Cardiac septum (tissue), 1 donor: Measurements from ENCODE around the gene PRDM15. TPM values are rescaled to one million over a fixed set of nuclear protein-coding genes. Genes with fewer than 3 reads are reported as not detected.

ENCODE experiments used
- DNase-seq: peaks from one replicate; pipeline ENCODE4 v3.0.0-alpha.2; 2020; ENCODE audit warnings: low spot score
- intact Hi-C: fragments of 100-400 bp; cut with DNase I; formaldehyde crosslinking; loops from one replicate; pipeline ENCODE4 v1.14.0; 2022
- total RNA-seq: library from RNA; stranded (reverse); fragmentation: NEBNext Ultra II Directional; extraction: Animal tissue kit (Norgen Biotek cat#: 25700); gene quantifications from one replicate; pipeline ENCODE4 v1.2.1, GENCODE V29; 2021
- donor health status: DM: no; HTN: no; CAD: no.

PRDM15 gene
- total RNA-seq, 1 donor from 2014 or later = 3.5 TPM

DNA sequence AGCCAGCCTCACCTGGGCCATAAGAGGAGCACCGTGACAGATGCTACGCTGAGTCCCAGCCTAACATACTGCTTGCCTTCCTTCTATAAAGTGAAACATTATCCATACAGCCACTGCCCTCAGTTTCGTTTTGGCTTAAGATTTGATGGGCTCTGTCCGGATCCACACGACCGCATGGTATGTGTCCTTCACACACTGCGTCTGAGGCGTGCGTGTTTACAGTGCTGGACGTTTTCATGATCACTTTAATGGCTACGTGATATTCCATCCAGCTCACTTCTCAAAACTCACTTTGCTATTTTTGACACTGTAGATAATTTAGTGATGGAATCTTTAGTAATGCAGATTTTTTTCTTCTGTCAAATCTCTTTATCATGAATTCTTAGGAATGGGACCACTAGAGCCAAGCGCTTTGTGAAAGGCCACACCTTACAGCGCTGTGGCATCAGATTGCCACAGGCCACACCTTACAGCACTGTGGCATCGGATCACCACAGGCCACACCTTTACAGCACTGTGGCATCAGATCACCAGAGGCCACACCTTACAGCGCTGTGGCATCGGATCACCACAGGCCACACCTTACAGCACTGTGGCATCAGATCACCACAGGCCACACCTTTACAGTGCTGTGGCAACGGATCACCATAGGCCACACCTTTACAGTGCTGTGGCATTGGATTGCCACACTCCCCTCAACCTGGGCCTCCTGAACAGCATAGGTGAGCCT lies 47.1 kb downstream of the PRDM15 start:
- peak; percentile 14 for DNase-seq
- intact Hi-C loops = no loop called here

DNA sequence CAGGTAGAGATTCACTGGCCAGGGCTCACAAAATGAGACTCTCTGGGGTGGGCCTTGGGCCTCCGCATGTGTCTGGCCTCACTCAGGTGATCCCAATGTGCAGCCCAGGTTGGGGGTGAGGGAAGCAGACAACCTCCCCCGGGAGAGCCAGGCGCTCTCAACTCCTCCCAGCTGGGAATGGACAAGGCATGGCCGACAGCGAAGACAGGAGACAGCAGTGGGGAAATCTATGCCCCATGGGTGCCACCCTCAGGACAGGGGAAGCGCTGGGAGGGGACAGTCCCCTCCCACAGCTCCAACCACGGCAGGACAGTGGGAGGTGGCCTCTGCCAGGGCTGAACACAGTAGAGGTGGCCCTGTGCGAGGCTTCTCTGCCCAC lies 47.7 kb downstream of the PRDM15 start:
- peak; percentile 66 for DNase-seq
- intact Hi-C loops = no loop called here

DNA sequence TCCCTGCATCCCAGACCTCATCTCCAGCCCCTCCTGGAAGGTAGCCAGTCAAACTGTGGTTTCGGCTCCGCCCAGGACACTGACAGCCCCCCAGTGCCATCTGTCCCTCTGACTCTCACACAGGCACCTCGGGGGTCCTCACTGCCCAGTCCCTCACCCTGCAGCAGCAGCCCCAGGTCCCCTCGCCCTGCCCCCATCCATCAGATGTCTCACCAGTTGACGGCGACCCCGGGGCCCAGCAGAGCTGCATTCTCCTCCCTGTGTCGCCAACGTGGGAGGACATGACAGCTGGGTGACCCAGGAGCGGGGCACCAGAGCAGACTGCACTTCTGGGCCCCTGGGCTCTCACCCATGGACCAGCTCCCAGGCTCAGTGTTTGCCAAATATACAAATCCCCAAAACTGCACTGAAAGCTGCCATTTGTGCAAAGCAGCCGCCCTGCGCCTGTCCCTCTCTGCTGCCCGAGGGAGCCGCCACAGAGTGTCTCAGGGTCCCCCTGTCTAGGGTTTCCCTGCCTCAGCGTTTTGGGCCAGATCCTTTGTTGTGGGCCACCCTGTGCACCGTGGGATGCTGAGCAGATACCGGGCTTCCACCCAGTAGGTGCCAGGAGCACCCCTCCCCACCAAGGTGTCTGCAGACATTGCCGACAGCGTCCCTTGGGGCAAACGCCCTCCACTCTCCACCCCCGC lies 48.2 kb downstream of the PRDM15 start:
- DNase-seq = no peak
- intact Hi-C loops = no loop called here

DNA sequence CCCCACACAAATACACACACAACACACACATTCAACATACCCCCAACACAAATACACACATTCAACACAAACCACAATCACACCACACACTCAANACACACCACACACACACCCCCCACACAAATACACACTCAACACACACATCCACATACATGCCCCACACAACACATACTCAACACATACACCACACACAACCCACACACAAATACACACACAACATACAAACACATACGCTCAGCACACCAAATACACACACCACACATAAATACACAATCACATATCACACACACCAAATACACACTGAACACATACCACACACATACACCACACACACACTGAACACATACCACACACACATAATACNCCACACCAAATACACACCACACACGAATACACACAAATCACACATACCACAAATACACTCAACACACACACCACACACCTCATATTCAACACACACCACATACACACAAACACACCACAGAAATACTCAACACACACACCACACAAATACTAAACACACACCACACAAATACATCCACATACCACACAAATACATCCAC lies 48.9 kb downstream of the PRDM15 start:
- intact Hi-C loops = no loop called here
- no peak for DNase-seq

DNA sequence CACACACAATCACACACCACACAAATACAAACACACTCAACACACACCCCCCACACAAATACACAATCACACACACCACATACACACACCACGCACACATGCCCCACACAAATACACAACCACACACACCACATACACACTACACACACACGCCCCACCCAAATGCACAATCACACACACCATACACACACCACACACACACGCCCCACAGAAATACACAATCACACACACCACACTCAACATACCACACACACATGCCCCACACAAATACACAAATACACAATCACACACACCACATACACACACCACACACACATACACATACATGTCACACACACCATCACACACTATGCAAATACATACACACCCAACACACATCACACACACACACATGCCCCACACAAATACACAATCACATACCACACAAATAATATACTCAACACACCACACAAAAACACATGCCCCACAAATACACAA lies 50.2 kb downstream of the PRDM15 start:
- intact Hi-C loops = no loop called here
- DNase-seq = no peak

DNA sequence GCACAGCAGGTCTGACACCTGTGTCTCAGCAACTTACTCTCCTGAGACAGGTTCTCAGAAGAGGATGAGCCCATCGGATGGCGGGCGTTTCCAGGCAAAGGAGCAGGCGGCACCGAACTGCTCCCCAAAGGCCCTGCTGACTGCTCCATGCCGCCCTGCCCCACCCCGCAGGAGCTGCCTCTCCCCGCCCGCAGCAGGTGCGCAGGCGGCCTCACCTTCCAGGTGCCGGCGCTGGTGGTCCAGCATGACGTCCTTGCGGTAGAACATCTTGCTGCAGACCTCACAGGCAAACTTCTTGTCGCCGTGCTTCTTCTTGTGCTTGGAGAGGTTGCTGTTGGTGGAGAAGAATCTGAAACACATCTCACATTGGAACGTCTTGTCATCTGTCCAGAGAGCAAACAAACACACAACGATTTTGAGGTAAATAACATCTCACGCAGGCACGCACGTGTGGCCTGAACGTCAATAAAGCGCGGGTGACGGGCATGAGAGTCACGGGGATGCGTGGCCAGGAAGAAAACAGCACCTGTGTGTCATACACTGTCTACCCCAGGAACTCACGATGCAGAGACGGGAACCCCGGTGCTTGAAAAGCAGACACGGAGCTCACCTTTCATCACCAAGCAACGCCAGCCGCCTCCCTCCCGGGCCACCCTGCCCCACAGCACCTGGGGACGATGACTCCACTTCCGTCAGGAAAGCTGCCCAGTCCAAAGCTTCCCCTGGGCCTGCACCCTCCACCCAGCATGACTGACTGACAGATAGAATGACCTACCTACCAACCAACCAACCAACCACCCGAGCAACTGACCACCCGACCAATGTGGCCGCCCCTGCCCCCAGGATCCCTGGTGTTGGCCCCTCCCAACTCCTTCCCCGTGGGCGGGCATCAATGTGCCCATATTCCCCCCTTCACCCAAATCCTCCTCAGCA lies 50.9 kb downstream of the PRDM15 start:
- DNase-seq = peak; percentile 49
- intact Hi-C loops = no loop called here

DNA sequence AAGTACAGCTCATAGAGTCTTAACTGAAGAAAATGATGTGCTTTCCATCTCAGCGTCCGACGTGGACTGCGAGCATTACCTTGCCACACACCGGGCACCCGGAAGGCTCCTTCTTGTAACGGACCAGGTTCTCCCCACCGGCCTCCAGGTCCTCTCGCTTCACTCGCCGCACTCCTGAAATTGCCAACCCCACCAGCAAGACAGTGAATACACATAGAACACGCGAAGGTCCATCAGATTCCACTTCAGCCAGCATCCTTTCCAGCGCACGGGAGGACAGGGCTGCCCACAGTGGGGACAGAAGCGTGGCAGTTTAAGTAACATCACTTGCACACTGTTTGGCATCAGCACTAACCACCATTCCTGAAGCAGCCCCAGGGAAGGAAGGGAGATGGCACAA lies 53.3 kb downstream of the PRDM15 start:
- DNase-seq = no peak
- intact Hi-C loops = no loop called here

DNA sequence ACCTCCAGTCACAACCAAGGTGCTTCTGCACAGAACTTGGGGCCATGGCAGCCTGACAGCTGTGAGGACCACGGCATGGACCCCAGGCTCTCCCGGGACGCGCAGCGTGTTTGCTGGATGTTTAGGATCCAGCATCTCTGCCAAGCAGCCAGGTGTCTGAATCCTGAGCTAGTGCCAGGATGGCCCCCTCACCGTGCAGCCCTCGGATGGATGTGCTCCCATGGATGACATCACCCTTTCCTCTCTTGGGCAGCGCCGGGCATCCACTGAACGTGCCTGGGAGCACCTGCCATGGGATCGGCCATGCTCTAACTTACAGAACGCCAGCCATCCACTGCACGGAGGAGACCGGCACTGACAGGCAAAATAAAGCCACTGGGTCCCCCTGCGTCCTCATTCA lies 53.9 kb downstream of the PRDM15 start:
- no peak for DNase-seq
- intact Hi-C loops = no loop called here

DNA sequence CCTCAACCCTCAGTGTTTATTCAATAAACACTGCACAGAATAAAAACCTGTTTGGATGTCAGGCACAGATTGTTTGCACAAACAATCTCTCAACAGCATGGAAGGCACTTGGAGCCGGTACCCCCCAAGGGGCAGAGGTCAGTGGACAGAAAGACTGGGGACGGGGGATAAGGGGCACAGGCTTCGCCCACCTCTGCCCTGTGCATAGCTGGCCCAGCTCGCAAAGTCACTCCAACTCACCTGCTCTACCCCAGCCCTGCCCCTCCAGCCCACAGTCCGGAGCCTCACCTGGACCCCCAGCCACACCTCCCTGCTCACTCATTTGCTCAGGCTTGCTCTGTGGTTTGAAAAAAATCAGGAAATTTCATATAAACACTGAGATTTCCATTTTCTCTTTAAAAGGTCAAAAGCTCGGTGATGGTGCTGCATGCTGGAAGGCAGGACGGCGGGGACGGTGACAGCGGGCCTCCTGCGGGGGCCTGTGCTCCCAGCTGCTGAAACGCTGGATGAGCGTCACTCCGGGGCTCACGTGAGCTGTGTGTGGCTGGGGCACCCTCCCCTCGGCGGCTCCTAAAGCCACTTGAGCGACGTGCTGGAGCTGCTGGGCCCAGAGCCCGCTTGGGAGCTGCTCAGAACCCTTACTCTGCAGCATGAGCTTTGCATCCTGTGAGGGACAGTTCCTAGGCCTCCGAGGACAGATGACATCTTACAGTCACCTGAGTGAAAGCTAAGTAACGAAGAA lies 54.5 kb downstream of the PRDM15 start:
- DNase-seq = no peak
- intact Hi-C loops = no loop called here

DNA sequence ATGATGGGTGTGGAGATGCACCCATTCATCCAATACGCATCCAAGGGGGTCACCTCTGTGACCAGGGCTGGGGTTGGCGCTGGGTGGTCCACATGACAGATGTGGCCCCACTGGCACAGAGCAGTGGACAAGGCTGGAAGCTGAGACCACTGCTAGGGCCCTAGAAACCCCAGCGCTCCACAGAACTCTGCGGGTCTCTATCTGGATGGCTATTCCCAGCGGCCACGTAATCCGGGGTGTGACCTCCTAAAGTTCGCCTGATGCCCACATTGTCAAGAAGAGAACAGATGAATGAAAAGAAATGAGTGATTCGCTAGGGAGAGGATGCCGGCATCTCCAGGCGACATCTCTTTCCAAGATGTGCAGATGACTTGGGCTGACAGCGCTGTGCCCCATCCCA lies 55.2 kb downstream of the PRDM15 start:
- intact Hi-C loops = no loop called here
- DNase-seq = peak; percentile 68

DNA sequence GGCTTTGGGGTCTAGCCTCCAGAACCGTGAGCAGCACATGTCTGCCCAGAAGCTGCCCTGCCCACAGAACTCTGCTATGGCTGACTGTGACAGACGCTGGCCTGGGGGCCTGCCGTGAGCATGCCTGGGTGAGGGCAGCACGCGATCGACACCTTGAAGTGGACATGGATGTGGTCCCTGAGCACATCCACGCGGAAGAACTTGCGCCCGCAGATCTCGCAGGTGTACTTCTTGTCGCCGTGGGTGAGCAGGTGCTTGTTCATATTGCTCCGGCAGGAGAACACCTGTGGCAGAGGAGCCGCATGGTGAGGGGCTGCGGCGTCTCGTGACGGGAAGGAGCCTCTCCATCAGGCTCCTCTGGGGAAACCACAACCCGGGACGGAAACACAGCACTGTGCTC lies 56.0 kb downstream of the PRDM15 start:
- peak; percentile 68 for DNase-seq
- intact Hi-C loops = no loop called here

DNA sequence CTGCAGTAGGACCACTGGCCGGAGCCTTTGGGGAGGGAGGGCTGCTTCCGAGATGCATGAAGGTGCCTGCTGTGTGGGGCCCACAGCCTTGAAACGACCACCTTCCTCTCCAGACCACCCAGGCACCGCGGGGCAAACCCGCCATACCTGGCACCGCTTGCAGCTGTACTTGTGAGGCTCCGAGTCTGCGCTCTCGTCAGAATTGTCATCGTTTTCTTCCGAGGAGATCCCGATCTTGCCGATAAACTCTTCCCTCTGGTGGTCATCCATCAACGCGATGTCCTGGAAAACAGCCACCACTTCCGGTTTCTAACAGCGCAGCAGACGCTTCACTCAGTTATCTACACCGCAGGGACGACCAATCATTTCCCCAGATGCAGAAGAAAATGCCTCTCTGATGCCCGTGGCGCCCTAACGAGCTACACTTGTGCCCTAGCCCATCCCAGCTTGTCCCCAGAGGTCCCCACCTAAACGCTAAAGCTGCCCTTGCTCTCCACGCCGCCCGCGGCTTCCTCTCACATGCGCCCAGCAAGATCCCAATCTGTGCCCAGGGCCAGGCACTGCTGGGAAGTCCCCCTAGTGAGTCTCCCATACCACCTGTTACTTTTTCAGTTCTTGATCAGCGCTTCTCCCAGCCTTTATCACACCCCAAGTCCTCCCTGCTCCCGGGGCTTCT lies 57.2 kb downstream of the PRDM15 start:
- intact Hi-C loops = no loop called here
- peak; percentile 60 for DNase-seq

DNA sequence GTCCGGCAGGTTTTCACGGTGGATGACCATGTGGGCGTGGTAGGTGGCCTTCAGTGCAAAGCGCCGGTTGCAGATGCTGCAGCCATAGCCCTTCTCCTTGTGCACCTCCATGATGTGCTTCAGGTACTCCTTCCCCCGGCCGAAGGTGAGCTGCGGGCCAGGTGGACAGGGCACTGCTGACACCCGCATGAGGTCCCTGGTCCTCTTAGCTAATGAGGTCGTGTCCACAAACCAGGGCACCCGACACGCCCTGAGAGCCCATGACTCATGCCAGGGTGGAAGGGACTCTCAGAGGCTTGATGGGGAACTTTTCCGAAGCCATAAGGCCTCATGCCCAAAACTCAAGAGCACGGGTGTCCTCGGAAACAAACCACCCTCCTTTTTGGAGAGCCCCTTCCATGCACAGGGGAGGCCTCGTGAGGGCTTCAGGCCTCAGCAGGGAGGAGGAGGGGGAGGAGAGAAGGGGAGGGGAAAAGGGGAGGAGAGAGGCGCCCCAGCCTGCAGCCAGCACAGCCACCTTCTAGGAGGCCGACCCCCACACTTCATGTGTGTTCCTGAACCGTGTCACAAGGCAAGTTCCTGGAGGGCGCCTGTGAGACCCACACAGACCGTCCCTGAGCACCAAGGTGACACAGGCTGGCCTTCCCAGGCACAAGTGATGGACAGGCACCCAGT lies 57.9 kb downstream of the PRDM15 start:
- DNase-seq = peak; percentile 73
- intact Hi-C loops = no loop called here

DNA sequence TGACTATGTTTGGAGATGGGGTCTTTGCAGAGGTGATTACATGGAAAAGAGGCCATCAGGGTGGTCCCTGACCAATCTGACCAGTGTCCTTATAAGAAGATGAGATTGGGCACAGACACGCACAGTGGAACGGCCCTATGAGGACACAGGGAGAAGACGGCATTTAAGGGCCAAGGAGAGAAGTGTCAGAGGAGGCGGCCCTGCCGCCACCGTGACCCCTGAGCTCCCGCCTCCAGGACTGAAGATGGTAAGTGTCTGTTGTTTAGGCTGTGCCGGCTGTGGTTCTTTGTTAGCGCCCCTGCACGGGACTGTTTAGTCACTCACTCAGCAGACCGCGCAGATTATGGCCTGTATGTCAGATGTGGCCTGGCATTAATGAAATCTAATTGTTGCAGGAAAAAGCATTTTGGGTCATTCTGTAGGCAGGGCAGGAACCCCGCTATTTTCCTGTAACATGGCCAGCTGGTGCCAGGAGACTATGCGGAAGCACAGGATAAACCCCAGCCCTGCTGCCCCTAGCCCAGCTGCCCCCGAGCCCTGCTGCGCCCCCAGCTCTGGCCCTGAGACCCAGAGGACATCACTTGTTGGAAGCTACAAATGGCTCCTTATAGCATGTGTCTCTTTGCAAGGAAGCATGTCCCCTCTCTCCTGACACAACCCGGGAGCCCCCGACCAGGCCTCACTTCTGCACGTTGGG lies 58.6 kb downstream of the PRDM15 start:
- DNase-seq = peak; percentile 31
- intact Hi-C loops = no loop called here

DNA sequence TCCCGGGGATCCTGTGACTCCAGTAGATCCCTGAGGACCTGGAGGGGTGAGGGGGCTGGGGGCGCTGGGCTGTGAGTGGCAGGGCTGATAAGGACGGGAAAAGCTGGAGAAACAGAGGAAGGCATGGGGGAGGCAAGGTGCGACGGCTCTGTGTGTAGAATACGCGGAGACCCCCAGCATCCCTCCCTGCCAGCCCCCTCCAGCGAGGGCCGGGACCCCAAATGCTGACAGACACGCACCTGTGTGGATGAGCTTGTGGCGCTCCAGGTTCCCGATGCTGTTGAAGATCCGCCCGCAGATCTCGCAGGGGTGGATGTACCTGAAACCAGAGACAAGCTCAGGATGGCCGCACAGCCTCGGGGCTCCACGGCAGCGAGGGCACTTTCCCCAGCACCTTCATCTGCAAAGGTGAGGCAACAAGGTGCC lies 59.3 kb downstream of the PRDM15 start:
- intact Hi-C loops = loop anchor here (5.0 kb wide), 1 partner anchor 208 kb away; no protein-coding TSS in a partner anchor
- peak; percentile 70 for DNase-seq

DNA sequence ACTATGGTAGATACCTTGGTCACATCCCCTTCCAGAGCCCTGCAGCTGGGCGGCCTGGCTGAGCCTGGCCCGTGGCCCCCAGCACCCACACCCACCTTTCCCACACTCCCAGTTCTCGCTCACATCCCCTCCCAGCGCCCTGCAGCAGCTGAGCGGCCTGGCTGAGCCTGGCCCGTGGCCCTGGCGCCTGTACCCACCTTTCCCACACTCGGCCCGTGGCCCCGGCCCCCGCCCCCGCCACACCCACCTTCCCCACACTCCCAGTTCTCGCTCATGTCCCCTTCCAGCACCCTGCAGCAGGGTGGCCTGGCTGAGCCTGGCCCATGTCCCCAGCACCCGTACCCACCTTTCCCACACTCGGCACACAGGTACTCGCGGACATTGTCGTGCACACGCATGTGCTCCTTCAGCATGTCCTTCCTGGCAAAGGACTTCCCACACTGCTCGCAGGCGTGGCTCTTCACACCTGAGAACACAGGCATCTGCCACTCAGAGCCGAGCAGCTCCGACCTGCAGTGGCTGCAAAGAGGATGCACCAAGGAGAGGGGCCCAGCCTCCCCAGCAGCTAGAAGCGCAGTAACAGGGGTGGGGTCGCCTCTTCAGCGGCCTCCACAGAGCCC lies 59.8 kb downstream of the PRDM15 start:
- peak; percentile 22 for DNase-seq
- intact Hi-C loops = loop anchor here (5.0 kb wide), 1 partner anchor 207 kb away; no protein-coding TSS in a partner anchor
